Vagina (tissue), 2 donors: ENCODE measurements around the gene SCN4B.

Experiments used
- CTCF ChIP-seq, 3 experiments: fragments of 450-650 bp in 2 of 3; fragments of 200-600 bp in 1 of 3; sonication (generic) in 1 of 3; IDR thresholded peaks; one replicate each; pipeline ENCODE4 v1.5.1; 2017 to 2019; ENCODE audit warnings: antibody characterized with exemption in 3 of 3, mild to moderate bottlenecking in 2 of 3, moderate library complexity in 2 of 3
- POLR2A ChIP-seq, 2 donors: fragments of 450-650 bp; IDR thresholded peaks; one replicate each; pipeline ENCODE4 v1.6.1; 2017; ENCODE audit warnings: antibody characterized with exemption in 2 of 2, mild to moderate bottlenecking in 2 of 2, moderate library complexity in 2 of 2
- POLR2AphosphoS5 ChIP-seq, 2 donors: sonication (generic); formaldehyde crosslinking; IDR thresholded peaks; one replicate each; pipeline ENCODE4 v1.9.0; 2017; ENCODE audit warnings: antibody characterized with exemption in 2 of 2, mild to moderate bottlenecking in 2 of 2, low read depth in 1 of 2; ENCODE audit not compliant: insufficient read depth in 1 of 2

- TF ChIP-seq CTCF (IDR thresholded peaks at IDR 0.05): no peak
- TF ChIP-seq POLR2A (IDR thresholded peaks at IDR 0.05): no peak
- TF ChIP-seq POLR2AphosphoS5 (IDR thresholded peaks at IDR 0.05; ENCODE audit: insufficient read depth in 1 of 2, low read depth in 1 of 2): no peak
These were observed 51.9 kb downstream of the SCN4B start for GRCh38 chr11:118100691-118101232.
